ENCODE results near the gene ASIC2. TPM values are rescaled to one million over a fixed set of nuclear protein-coding genes. Genes with fewer than 3 reads are reported as not detected.

The ASIC2 gene
- total RNA-seq, 2 experiments from 2014 or later = not detected

- H3K36me3 Mint-ChIP-seq (ENCODE audit: low read depth) = no peaks in the 10 kb centered on the region
- intact Hi-C loops (cut with DNase I, micrococcal nuclease) = no loop called here
- POLR2A ChIA-PET = no interaction called here
- DNase-seq = no peak
- CTCF ChIA-PET = no interaction called here
- Histone ChIP-seq H3K27me3 (ENCODE audit: control insufficient read depth in 1 of 2, insufficient read depth in 2 of 2, low read length in 2 of 2) (no peaks in the 10 kb centered on the region), H3K4me1 (ENCODE audit: insufficient read depth, low read length) (no peaks in the 10 kb centered on the region), H3K4me3 (ENCODE audit: low read length) (no peak overlapping the region), H3K9me3 (ENCODE audit: control insufficient read depth in 1 of 2, insufficient read depth in 1 of 2, low read length in 2 of 2) (peaks cover 0 to 4% of the 10 kb centered on the region in 2 experiments), H3K27ac (ENCODE audit: low read depth in 1 of 2, low read length in 2 of 2) (no peak overlapping the region), H3K36me3 (ENCODE audit: insufficient read depth, low read length) (no peaks in the 10 kb centered on the region)
- H3K9me3 Mint-ChIP-seq = no peaks in the 10 kb centered on the region
- H3K4me3 Mint-ChIP-seq = no peak overlapping the region
- TF ChIP-seq, protein P1, sequence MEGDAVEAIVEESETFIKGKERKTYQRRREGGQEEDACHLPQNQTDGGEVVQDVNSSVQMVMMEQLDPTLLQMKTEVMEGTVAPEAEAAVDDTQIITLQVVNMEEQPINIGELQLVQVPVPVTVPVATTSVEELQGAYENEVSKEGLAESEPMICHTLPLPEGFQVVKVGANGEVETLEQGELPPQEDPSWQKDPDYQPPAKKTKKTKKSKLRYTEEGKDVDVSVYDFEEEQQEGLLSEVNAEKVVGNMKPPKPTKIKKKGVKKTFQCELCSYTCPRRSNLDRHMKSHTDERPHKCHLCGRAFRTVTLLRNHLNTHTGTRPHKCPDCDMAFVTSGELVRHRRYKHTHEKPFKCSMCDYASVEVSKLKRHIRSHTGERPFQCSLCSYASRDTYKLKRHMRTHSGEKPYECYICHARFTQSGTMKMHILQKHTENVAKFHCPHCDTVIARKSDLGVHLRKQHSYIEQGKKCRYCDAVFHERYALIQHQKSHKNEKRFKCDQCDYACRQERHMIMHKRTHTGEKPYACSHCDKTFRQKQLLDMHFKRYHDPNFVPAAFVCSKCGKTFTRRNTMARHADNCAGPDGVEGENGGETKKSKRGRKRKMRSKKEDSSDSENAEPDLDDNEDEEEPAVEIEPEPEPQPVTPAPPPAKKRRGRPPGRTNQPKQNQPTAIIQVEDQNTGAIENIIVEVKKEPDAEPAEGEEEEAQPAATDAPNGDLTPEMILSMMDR (IDR thresholded peaks at IDR 0.05) = no peak
- no peak overlapping the region for H3K27ac Mint-ChIP-seq
- H3K27me3 Mint-ChIP-seq = peaks cover 23% of the 10 kb centered on the region
- ATAC-seq (ENCODE audit: poor library complexity) = no peak
- no peaks in the 10 kb centered on the region for H3K4me1 Mint-ChIP-seq (ENCODE audit: low read depth)
These were observed 177.7 kb downstream of the ASIC2 start for GRCh38 chr17:33115366-33115765.

DNA sequence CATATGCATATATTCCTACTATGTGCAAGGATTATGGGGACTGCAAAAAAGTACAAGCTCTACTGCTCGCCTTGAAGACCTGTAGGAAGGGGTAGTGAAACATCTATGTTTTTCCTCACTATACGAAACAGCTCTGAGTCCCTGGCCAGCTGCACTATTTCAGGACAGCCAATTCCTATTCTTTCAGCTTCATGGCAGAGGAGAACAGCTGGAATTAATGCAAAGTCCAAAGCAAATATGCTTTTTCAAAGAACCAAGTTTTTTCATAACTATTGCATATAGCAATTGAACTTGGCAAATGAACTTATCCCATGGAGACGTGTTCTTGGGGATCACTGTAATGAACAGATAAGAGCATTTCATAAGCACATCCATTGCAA lies 179.1 kb downstream of the ASIC2 start:
- no peaks in the 10 kb centered on the region for H3K9me3 Mint-ChIP-seq
- peaks cover 23% of the 10 kb centered on the region for H3K27me3 Mint-ChIP-seq
- Histone ChIP-seq H3K36me3 (ENCODE audit: insufficient read depth, low read length) (no peaks in the 10 kb centered on the region), H3K27ac (ENCODE audit: low read depth in 1 of 2, low read length in 2 of 2) (no peak overlapping the region), H3K4me3 (ENCODE audit: low read length) (no peak overlapping the region), H3K4me1 (ENCODE audit: insufficient read depth, low read length) (no peaks in the 10 kb centered on the region), H3K9me3 (ENCODE audit: control insufficient read depth in 1 of 2, insufficient read depth in 1 of 2, low read length in 2 of 2) (peaks cover 0 to 8% of the 10 kb centered on the region in 2 experiments), H3K27me3 (ENCODE audit: control insufficient read depth in 1 of 2, insufficient read depth in 2 of 2, low read length in 2 of 2) (no peaks in the 10 kb centered on the region)
- intact Hi-C loops (cut with DNase I, micrococcal nuclease) = no loop called here
- H3K27ac Mint-ChIP-seq = no peak overlapping the region
- no peak overlapping the region for H3K4me3 Mint-ChIP-seq
- DNase-seq = no peak
- POLR2A ChIA-PET = no interaction called here
- no peak for ATAC-seq (ENCODE audit: poor library complexity)
- H3K4me1 Mint-ChIP-seq (ENCODE audit: low read depth) = no peaks in the 10 kb centered on the region
- TF ChIP-seq, protein P1 (IDR thresholded peaks at IDR 0.05) = no peak
- H3K36me3 Mint-ChIP-seq (ENCODE audit: low read depth) = no peaks in the 10 kb centered on the region
- CTCF ChIA-PET = no interaction called here

DNA sequence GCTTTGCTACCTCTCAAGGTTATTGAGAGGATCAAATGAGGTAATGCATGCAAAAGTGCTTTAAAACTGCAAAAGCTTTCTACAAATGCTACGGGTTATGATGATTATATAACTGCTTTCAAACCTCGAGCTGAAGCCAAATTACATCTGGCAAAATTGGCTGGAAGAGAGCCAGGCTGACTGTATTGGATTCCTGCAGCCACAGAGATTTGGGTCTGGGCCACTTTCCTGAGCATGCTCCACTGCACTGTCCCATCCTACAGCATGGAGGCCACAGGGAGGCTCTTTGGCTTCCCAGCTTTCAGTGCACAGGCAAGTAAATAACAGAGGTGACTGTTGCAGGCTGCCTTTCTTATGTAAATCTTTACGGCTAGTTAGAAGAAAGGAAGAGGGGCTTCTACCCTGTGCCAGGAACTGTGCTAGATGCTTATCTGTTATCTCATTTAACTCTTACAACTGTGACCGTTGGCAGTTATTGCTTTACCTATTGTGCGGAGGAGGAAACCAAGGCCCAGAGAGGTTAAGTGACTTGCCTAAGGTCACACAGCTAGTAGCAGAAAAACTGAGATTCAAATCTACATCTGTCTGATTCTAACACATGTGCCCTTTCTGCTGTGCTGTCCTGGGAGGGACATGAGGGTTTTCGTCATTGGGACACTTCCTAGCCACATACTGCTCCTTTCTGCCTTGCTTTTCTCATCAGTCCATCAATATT lies 179.7 kb downstream of the ASIC2 start:
- Mint-ChIP-seq H3K36me3 (ENCODE audit: low read depth) (no peaks in the 10 kb centered on the region), H3K27me3 (peaks cover 23% of the 10 kb centered on the region), H3K4me3 (no peak overlapping the region), H3K4me1 (ENCODE audit: low read depth) (no peaks in the 10 kb centered on the region), H3K27ac (no peak overlapping the region), H3K9me3 (no peaks in the 10 kb centered on the region)
- H3K27ac ChIP-seq (ENCODE audit: low read depth in 1 of 2, low read length in 2 of 2) = no peak overlapping the region
- no peaks in the 10 kb centered on the region for H3K4me1 ChIP-seq (ENCODE audit: insufficient read depth, low read length)
- DNase-seq (no peak), ATAC-seq (ENCODE audit: poor library complexity) (no peak)
- TF ChIP-seq, protein P1 (IDR thresholded peaks at IDR 0.05) = no peak
- POLR2A ChIA-PET = no interaction called here
- H3K27me3 ChIP-seq (ENCODE audit: control insufficient read depth in 1 of 2, insufficient read depth in 2 of 2, low read length in 2 of 2) = peaks cover 0 to under 1% of the 10 kb centered on the region in 2 experiments
- peaks cover 0 to 8% of the 10 kb centered on the region in 2 experiments for H3K9me3 ChIP-seq (ENCODE audit: control insufficient read depth in 1 of 2, insufficient read depth in 1 of 2, low read length in 2 of 2)
- no peaks in the 10 kb centered on the region for H3K36me3 ChIP-seq (ENCODE audit: insufficient read depth, low read length)
- H3K4me3 ChIP-seq (ENCODE audit: low read length) = no peak overlapping the region
- intact Hi-C loops (cut with DNase I, micrococcal nuclease) = no loop called here
- CTCF ChIA-PET = no interaction called here

All from CD4-positive, alpha-beta T cell (primary cell).